H1 (cell line): ENCODE data around the gene ZC4H2. TPM values are rescaled to one million over a fixed set of nuclear protein-coding genes. Genes with fewer than 3 reads are reported as not detected.

Source experiments
- BACH1 ChIP-seq: IDR thresholded peaks from 2 replicates; pipeline ENCODE4 v1.6.1; 2012; ENCODE audit warnings: low read length, improper control_type of control experiment
- BCL11A ChIP-seq, 2 experiments: IDR thresholded peaks; one replicate each; pipeline ENCODE4 v1.6.1; 2011; ENCODE audit warnings: low read depth in 2 of 2, low read length in 2 of 2, mild to moderate bottlenecking in 2 of 2
- CHD7 ChIP-seq: fragments of 300-600 bp; sonication (generic); IDR thresholded peaks from 2 replicates; pipeline ENCODE4 v1.7.1; 2012; ENCODE audit warnings: low read length, moderate library complexity, mild to moderate bottlenecking, inconsistent platforms; ENCODE audit not compliant: insufficient replicate concordance
- GABPA ChIP-seq: IDR thresholded peaks from 2 replicates; pipeline ENCODE4 v1.6.1; 2011; ENCODE audit warnings: mild to moderate bottlenecking, low read length, moderate library complexity, borderline replicate concordance; ENCODE audit not compliant: insufficient read depth
- JUN ChIP-seq: IDR thresholded peaks from 2 replicates; pipeline ENCODE4 v1.6.1; 2011; ENCODE audit warnings: low read depth, mild to moderate bottlenecking, improper control_type of control experiment, low read length
- POLR2AphosphoS5 ChIP-seq: IDR thresholded peaks from 2 replicates; pipeline ENCODE4 v1.6.1; 2011; ENCODE audit warnings: low read depth, low read length
- SP2 ChIP-seq: IDR thresholded peaks from 2 replicates; pipeline ENCODE4 v1.6.1; 2012; ENCODE audit warnings: mild to moderate bottlenecking, low read length, inconsistent platforms
- SUZ12 ChIP-seq: fragments of 200-600 bp; sonication (generic); IDR thresholded peaks from 2 replicates; pipeline ENCODE4 v1.6.1; 2012; ENCODE audit warnings: mild to moderate bottlenecking, inconsistent platforms, low read length, moderate library complexity, mixed read lengths
- TAF7 ChIP-seq: optimal IDR thresholded peaks from 2 replicates; pipeline ENCODE3; 2011; ENCODE audit warnings: low read depth, mild to moderate bottlenecking, inconsistent platforms, low read length, moderate library complexity, borderline replicate concordance
- polyA plus RNA-seq, 7 experiments: library from polyadenylated mRNA; depleted of rRNA in 3 of 7; stranded (reverse) in 5 of 7; unstranded in 2 of 7; fragments of >200 nt in 5 of 7; fragments of 200-250 nt in 2 of 7; gene quantifications; 1 replicate in 5 of 7; 2 replicates in 1 of 7; 4 replicates in 1 of 7; pipeline versions ENCODE4 v1.2.1 to v1.2.3, GENCODE V29; 2011 to 2013; ENCODE audit warnings: missing spikeins in 2 of 7, mixed read lengths in 2 of 7
- total RNA-seq: library from RNA; stranded (reverse); fragmentation: NEBNext Ultra II Directional; extraction: Animal tissue kit (Norgen Biotek cat#: 25700); gene quantifications from 2 replicates; pipeline ENCODE4 v1.2.1, GENCODE V29; 2021

Gene ZC4H2
- total and polyA plus RNA-seq, 2 of the 8 experiments (the other 6 are each of a cell fraction or from before 2014, with no cell fraction given), result 25.9 to 29.3 TPM

- TF ChIP-seq CHD7, result no peak
- TF ChIP-seq SUZ12, result no peak
- TF ChIP-seq BACH1, result no peak
- TF ChIP-seq TAF7, result no peak
- no peak for TF ChIP-seq BCL11A (IDR thresholded peaks at IDR 0.05; ENCODE audit: low read depth in 2 of 2, low read length in 2 of 2)
- no peak for TF ChIP-seq GABPA
- no peak for TF ChIP-seq JUN
- no peak for TF ChIP-seq SP2
- TF ChIP-seq POLR2AphosphoS5, result no peak
These were observed 41.2 kb upstream of the ZC4H2 start (continued) for GRCh38 chrX:65017451-65017850.
